Measurements from ENCODE around the gene PHETA2. TPM values are rescaled to one million over a fixed set of nuclear protein-coding genes. Genes with fewer than 3 reads are reported as not detected.

PHETA2 gene
- total RNA-seq, 1 experiment from 2014 or later, result 0.22 TPM

GRCh38 chr22:42074846-42075676 lies 1.0 kb downstream of the PHETA2 start:
- Histone ChIP-seq H3K27me3 (ENCODE audit: insufficient read depth, low read length) (no peaks in the 10 kb centered on the region), H3K9me2 (ENCODE audit: insufficient read depth) (no peaks in the 10 kb centered on the region), H3K9ac (ENCODE audit: low read length) (no peak overlapping the region), H3K79me2 (ENCODE audit: insufficient read depth, low read length) (no peaks in the 10 kb centered on the region), H3K4me3 (replicated peaks in 1 of 2; ENCODE audit: low read depth in 1 of 2, low read length in 2 of 2) (no peak overlapping the region), H3K27ac (ENCODE audit: low read depth, low read length) (no peak overlapping the region), H3K4me1 (ENCODE audit: control insufficient read depth in 1 of 2, insufficient read depth in 2 of 2, low read length in 2 of 2) (peaks cover 13 to 28% of the 10 kb centered on the region in 2 experiments), H3K9me3 (ENCODE audit: control insufficient read depth in 1 of 2, insufficient read depth in 1 of 2, low read depth in 1 of 2, low read length in 2 of 2) (no peaks in the 10 kb centered on the region), H4K20me1 (ENCODE audit: insufficient read depth) (no peaks in the 10 kb centered on the region), H3K4me2 (ENCODE audit: low read length) (no peak overlapping the region), H2AFZ (ENCODE audit: low read depth, low read length, poor library complexity, severe bottlenecking) (no peak overlapping the region), H3K36me3 (ENCODE audit: control insufficient read depth in 1 of 2, insufficient read depth in 2 of 2, low read length in 2 of 2) (no peaks in the 10 kb centered on the region)
- ATAC-seq (no peak), DNase-seq (ENCODE audit: low read depth, low spot score) (no peak)
- ChIA-PET CTCF (no interaction called here), POLR2A (interaction anchor here (0.6 kb wide), 1 partner anchor 789 kb away, joined by 3 read pairs; no protein-coding TSS in a partner anchor), RAD21 (ENCODE audit: low non-redundant PET in 1 of 2, low total read pairs in 2 of 2, uncharacterized antibody in 2 of 2, unreplicated experiment in 2 of 2) (no interaction called here)
- TF ChIP-seq, protein P1, sequence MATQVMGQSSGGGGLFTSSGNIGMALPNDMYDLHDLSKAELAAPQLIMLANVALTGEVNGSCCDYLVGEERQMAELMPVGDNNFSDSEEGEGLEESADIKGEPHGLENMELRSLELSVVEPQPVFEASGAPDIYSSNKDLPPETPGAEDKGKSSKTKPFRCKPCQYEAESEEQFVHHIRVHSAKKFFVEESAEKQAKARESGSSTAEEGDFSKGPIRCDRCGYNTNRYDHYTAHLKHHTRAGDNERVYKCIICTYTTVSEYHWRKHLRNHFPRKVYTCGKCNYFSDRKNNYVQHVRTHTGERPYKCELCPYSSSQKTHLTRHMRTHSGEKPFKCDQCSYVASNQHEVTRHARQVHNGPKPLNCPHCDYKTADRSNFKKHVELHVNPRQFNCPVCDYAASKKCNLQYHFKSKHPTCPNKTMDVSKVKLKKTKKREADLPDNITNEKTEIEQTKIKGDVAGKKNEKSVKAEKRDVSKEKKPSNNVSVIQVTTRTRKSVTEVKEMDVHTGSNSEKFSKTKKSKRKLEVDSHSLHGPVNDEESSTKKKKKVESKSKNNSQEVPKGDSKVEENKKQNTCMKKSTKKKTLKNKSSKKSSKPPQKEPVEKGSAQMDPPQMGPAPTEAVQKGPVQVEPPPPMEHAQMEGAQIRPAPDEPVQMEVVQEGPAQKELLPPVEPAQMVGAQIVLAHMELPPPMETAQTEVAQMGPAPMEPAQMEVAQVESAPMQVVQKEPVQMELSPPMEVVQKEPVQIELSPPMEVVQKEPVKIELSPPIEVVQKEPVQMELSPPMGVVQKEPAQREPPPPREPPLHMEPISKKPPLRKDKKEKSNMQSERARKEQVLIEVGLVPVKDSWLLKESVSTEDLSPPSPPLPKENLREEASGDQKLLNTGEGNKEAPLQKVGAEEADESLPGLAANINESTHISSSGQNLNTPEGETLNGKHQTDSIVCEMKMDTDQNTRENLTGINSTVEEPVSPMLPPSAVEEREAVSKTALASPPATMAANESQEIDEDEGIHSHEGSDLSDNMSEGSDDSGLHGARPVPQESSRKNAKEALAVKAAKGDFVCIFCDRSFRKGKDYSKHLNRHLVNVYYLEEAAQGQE (IDR thresholded peaks at IDR 0.05; ENCODE audit: low read depth), result no peak
- TF ChIP-seq YY1 (IDR thresholded peaks at IDR 0.05; ENCODE audit: extremely low read depth, insufficient replicate concordance, low read depth, low read length) (no peak), ELF1 (IDR thresholded peaks at IDR 0.05; ENCODE audit: borderline replicate concordance, low read depth) (no peak), ZFX (IDR thresholded peaks at IDR 0.05) (no peak), SRF (IDR thresholded peaks at IDR 0.05; ENCODE audit: low read depth) (no peak), EZH2phosphoT487 (IDR thresholded peaks at IDR 0.05; ENCODE audit: borderline replicate concordance) (no peak), EGR1 (IDR thresholded peaks at IDR 0.05; ENCODE audit: low read depth) (no peak), CBX3 (IDR thresholded peaks at IDR 0.05; ENCODE audit: low read depth) (no peak), MAX (IDR thresholded peaks at IDR 0.05) (no peak), JUND (IDR thresholded peaks at IDR 0.05) (no peak), ZBTB33 (IDR thresholded peaks at IDR 0.05; ENCODE audit: extremely low read depth, insufficient replicate concordance, low read length) (no peak), SIN3A (IDR thresholded peaks at IDR 0.05; ENCODE audit: low read depth) (no peak), POLR2A (IDR thresholded peaks at IDR 0.05; ENCODE audit: borderline replicate concordance, extremely low read depth, insufficient read depth, insufficient read length) (no peak), SP1 (IDR thresholded peaks at IDR 0.05; ENCODE audit: low read depth) (no peak), FOSL1 (IDR thresholded peaks at IDR 0.05; ENCODE audit: low read depth) (no peak), CEBPB (IDR thresholded peaks at IDR 0.05; ENCODE audit: low read depth) (no peak), ZNF274 (IDR thresholded peaks at IDR 0.05; ENCODE audit: low read depth, low read length) (no peak; the same call in 1 of the 2 replicates), TCF7L2 (IDR thresholded peaks at IDR 0.05; ENCODE audit: borderline replicate concordance, extremely low read depth, insufficient read depth, insufficient read length) (no peak), POLR2AphosphoS5 (IDR thresholded peaks at IDR 0.05; ENCODE audit: low read depth, low read length) (no peak)
- TF ChIP-seq, protein P2, sequence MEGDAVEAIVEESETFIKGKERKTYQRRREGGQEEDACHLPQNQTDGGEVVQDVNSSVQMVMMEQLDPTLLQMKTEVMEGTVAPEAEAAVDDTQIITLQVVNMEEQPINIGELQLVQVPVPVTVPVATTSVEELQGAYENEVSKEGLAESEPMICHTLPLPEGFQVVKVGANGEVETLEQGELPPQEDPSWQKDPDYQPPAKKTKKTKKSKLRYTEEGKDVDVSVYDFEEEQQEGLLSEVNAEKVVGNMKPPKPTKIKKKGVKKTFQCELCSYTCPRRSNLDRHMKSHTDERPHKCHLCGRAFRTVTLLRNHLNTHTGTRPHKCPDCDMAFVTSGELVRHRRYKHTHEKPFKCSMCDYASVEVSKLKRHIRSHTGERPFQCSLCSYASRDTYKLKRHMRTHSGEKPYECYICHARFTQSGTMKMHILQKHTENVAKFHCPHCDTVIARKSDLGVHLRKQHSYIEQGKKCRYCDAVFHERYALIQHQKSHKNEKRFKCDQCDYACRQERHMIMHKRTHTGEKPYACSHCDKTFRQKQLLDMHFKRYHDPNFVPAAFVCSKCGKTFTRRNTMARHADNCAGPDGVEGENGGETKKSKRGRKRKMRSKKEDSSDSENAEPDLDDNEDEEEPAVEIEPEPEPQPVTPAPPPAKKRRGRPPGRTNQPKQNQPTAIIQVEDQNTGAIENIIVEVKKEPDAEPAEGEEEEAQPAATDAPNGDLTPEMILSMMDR (IDR thresholded peaks at IDR 0.05 in 2 of 3, conservative IDR thresholded peaks at IDR 0.05 in 1 of 3; ENCODE audit: borderline replicate concordance in 1 of 3, insufficient read depth in 1 of 3, low read depth in 2 of 3, low read length in 2 of 3), result no peak
- intact Hi-C loops (cut with micrococcal nuclease), result no loop called here
- BruUV-seq (replicated peaks), result no TSS peak
